CD14-positive monocyte (primary cell): ENCODE measurements around the gene PPIG. TPM values are rescaled to one million over a fixed set of nuclear protein-coding genes. Genes with fewer than 3 reads are reported as not detected.
"Not testable (repeated sequence)": the region's sequence is repeated elsewhere in the genome, so short reads cannot be mapped to it uniquely, and the experiment has no call there.

Source experiments
- DNase-seq, 3 donors: peaks; one replicate each; pipeline ENCODE4 v3.0.0-alpha.2; 2011 to 2022
- H2AFZ ChIP-seq: 2 replicates; pipeline ENCODE4 v1.6.0; 2012; ENCODE audit warnings: mild to moderate bottlenecking, low read depth, low read length, inconsistent platforms; ENCODE audit not compliant: insufficient read depth, poor library complexity, severe bottlenecking
- H3K27ac ChIP-seq, 2 donors: 1 replicate in 1 of 2; 2 replicates in 1 of 2; pipeline ENCODE4 v1.5.1; 2012 to 2013; ENCODE audit warnings: low read length in 2 of 2, control low read depth in 1 of 2, inconsistent platforms in 1 of 2, low read depth in 1 of 2, mild to moderate bottlenecking in 1 of 2
- H3K27me3 ChIP-seq, 2 donors: one replicate each; pipeline versions ENCODE4 v1.6.0 to v1.6.1; 2011 to 2013; ENCODE audit warnings: low read length in 2 of 2; ENCODE audit not compliant: control insufficient read depth in 2 of 2, insufficient read depth in 2 of 2
- H3K36me3 ChIP-seq, 2 donors: replicated peaks in 1 of 2; 1 replicate in 1 of 2; 2 replicates in 1 of 2; pipeline versions ENCODE4 v1.5.1 to v1.6.1; 2012 to 2013; ENCODE audit warnings: low read length in 2 of 2, control low read depth in 1 of 2, inconsistent platforms in 1 of 2, mild to moderate bottlenecking in 1 of 2; ENCODE audit not compliant: insufficient read depth in 2 of 2, control insufficient read depth in 1 of 2
- H3K4me1 ChIP-seq, 2 donors: 1 replicate in 1 of 2; 2 replicates in 1 of 2; pipeline versions ENCODE4 v1.5.1 to v1.6.1; 2012 to 2013; ENCODE audit warnings: low read length in 2 of 2, control low read depth in 1 of 2, inconsistent platforms in 1 of 2, mild to moderate bottlenecking in 1 of 2, moderate library complexity in 1 of 2; ENCODE audit not compliant: insufficient read depth in 2 of 2, control insufficient read depth in 1 of 2
- H3K4me2 ChIP-seq: replicated peaks from 2 replicates; pipeline ENCODE3; 2012; ENCODE audit warnings: low read length, moderate library complexity, mild to moderate bottlenecking; ENCODE audit not compliant: poor library complexity, severe bottlenecking; ENCODE audit errors: extremely low read depth
- H3K4me3 ChIP-seq, 3 experiments: fragments of 200-600 bp in 1 of 3; sonication (generic) in 1 of 3; replicated peaks in 1 of 3; 1 replicate in 2 of 3; 2 replicates in 1 of 3; pipeline ENCODE4 v1.5.1; 2011 to 2013; ENCODE audit warnings: low read length in 3 of 3, mild to moderate bottlenecking in 3 of 3, control low read depth in 2 of 3, low read depth in 2 of 3, inconsistent platforms in 1 of 3, moderate library complexity in 1 of 3
- H3K79me2 ChIP-seq: 2 replicates; pipeline ENCODE4 v1.6.0; 2012; ENCODE audit warnings: mild to moderate bottlenecking, control low read depth, inconsistent platforms, low read length, moderate library complexity; ENCODE audit not compliant: insufficient read depth
- H3K9ac ChIP-seq: 2 replicates; pipeline ENCODE4 v1.6.0; 2017; ENCODE audit warnings: low read length, mild to moderate bottlenecking; ENCODE audit not compliant: insufficient read depth, poor library complexity, severe bottlenecking
- H3K9me3 ChIP-seq, 2 donors: replicated peaks in 1 of 2; 1 replicate in 1 of 2; 2 replicates in 1 of 2; pipeline versions ENCODE4 v1.5.1 to v1.6.1; 2012 to 2013; ENCODE audit warnings: low read length in 2 of 2, control low read depth in 1 of 2; ENCODE audit not compliant: control insufficient read depth in 1 of 2, insufficient read depth in 1 of 2
- H4K20me1 ChIP-seq: 2 replicates; pipeline ENCODE4 v1.6.0; 2012; ENCODE audit warnings: mild to moderate bottlenecking, low read length, control low read depth, moderate library complexity; ENCODE audit not compliant: insufficient read depth
- H3K27ac Mint-ChIP-seq, 7 donors: one replicate each; pipeline ENCODE4 v1.8.0; 2020; ENCODE audit warnings: mild to moderate bottlenecking in 7 of 7, mixed read lengths in 7 of 7, moderate library complexity in 6 of 7, inconsistent platforms in 2 of 7
- H3K27me3 Mint-ChIP-seq, 3 donors: one replicate each; pipeline ENCODE4 v1.8.0; 2021 to 2022; ENCODE audit warnings: low read depth in 3 of 3, mild to moderate bottlenecking in 3 of 3, mixed read lengths in 3 of 3, moderate library complexity in 3 of 3, inconsistent platforms in 1 of 3
- H3K36me3 Mint-ChIP-seq, 2 donors: one replicate each; pipeline ENCODE4 v1.8.0; 2020; ENCODE audit warnings: mixed read lengths in 2 of 2, inconsistent platforms in 1 of 2, mild to moderate bottlenecking in 1 of 2
- H3K4me1 Mint-ChIP-seq: one replicate; pipeline ENCODE4 v1.8.0; 2020; ENCODE audit warnings: mild to moderate bottlenecking, mixed read lengths
- H3K4me3 Mint-ChIP-seq, 2 donors: one replicate each; pipeline ENCODE4 v1.8.0; 2020; ENCODE audit warnings: mild to moderate bottlenecking in 2 of 2, mixed read lengths in 2 of 2, moderate library complexity in 1 of 2
- H3K9me3 Mint-ChIP-seq, 7 donors: one replicate each; pipeline ENCODE4 v1.8.0; 2020 to 2022; ENCODE audit warnings: mixed read lengths in 7 of 7, mild to moderate bottlenecking in 6 of 7, moderate library complexity in 6 of 7, inconsistent platforms in 2 of 7
- WGBS: methylation state at CpG from one replicate; pipeline ENCODE4 v1.1.5; 2013; ENCODE audit warnings: missing lambda C conversion rate; ENCODE audit not compliant: insufficient coverage; 5-methylcytosine and 5-hydroxymethylcytosine counted together
- intact Hi-C, 2 donors: fragments of 100-400 bp; cut with micrococcal nuclease; formaldehyde crosslinking; loops; one replicate each; pipeline versions ENCODE4 v1.15.0 to v1.15.1; 2023
- polyA plus RNA-seq, 3 donors: library from polyadenylated mRNA; depleted of rRNA in 1 of 3; unstranded in 2 of 3; stranded (reverse) in 1 of 3; fragments of 300-500 nt in 2 of 3; fragments of >200 nt in 1 of 3; fragmentation: Illumina TruSeq in 2 of 3; gene quantifications; 1 replicate in 2 of 3; 2 replicates in 1 of 3; pipeline ENCODE4 v1.2.3, GENCODE V29; 2012 to 2021
- TF ChIP-seq, protein P1 (sequence below): fragments of 200-600 bp; IDR thresholded peaks from one replicate; pipeline ENCODE4 v1.8.0; 2022; ENCODE audit warnings: antibody characterized with exemption, mild to moderate bottlenecking

PPIG gene
- polyA plus RNA-seq, 3 donors: 21.0 to 34.4 (median 21.3) TPM

DNA sequence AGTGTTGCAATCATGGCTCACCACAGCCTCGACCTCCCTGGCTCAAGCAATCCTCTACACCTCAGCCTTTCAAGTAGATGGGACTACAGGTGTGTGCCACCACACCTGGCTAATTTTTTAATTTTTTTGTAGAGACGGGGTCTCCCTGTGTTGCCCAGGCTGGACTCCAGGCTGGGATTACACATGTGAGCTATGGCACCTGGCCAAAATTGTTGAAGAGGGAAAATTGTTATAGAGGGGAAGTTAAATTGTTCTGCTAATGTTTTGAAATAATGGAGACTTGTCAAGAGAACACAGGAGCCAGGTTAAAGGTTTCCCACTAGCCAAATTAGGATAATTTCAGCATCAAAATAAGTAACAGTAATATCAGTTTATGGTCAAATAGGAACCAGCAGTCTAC, 25.1 kb downstream of the PPIG start:
- Histone ChIP-seq H3K4me3 (no peak overlapping the region), H3K4me1 (no peaks in the 10 kb centered on the region), H3K4me2 (no peak overlapping the region), H2AFZ (no peak overlapping the region), H3K27ac (no peak overlapping the region), H3K9ac (no peak overlapping the region), H3K27me3 (no peaks in the 10 kb centered on the region), H3K9me3 (no peaks in the 10 kb centered on the region), H3K79me2 (peaks cover 2% of the 10 kb centered on the region), H3K36me3 (peaks cover 79 to 99% of the 10 kb centered on the region in 2 donors), H4K20me1 (peaks cover 4% of the 10 kb centered on the region)
- Mint-ChIP-seq H3K9me3 (peaks cover 0 to 10% (median 3%) of the 10 kb centered on the region in 7 donors), H3K4me3 (no peak overlapping the region), H3K36me3 (peaks cover 66 to 93% of the 10 kb centered on the region in 2 donors), H3K4me1 (no peaks in the 10 kb centered on the region), H3K27me3 (no peaks in the 10 kb centered on the region), H3K27ac (peak overlapping the region; percentile 27 to 86 (median 78))
- 100% methylated on average over 1 of the region's 2 CpGs for WGBS
- no peak for DNase-seq
- TF ChIP-seq, protein P1, sequence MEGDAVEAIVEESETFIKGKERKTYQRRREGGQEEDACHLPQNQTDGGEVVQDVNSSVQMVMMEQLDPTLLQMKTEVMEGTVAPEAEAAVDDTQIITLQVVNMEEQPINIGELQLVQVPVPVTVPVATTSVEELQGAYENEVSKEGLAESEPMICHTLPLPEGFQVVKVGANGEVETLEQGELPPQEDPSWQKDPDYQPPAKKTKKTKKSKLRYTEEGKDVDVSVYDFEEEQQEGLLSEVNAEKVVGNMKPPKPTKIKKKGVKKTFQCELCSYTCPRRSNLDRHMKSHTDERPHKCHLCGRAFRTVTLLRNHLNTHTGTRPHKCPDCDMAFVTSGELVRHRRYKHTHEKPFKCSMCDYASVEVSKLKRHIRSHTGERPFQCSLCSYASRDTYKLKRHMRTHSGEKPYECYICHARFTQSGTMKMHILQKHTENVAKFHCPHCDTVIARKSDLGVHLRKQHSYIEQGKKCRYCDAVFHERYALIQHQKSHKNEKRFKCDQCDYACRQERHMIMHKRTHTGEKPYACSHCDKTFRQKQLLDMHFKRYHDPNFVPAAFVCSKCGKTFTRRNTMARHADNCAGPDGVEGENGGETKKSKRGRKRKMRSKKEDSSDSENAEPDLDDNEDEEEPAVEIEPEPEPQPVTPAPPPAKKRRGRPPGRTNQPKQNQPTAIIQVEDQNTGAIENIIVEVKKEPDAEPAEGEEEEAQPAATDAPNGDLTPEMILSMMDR: no peak
- intact Hi-C loops: no loop called here

DNA sequence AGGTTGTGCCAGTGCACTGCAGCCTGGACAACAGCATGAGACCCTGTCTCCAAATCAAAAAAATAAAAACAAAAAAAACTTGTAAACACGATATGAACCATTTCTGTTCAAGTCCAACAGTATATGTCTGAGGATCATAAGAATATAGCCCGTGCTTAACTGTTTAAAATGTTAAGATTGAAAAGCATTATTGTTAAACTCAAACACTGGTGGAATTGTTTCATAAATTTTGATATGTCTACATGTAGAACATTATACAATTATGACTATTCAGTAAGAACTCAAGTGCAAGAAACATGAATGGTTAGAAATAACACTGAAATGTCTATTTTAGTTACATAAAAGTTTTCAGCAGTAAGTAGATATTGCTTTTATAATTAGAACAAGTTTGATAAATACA, 29.7 kb downstream of the PPIG start:
- Histone ChIP-seq H3K4me1 (no peaks in the 10 kb centered on the region), H3K27me3 (no peaks in the 10 kb centered on the region), H3K4me3 (no peak overlapping the region), H3K79me2 (peaks cover 4% of the 10 kb centered on the region), H3K27ac (no peak overlapping the region), H4K20me1 (peaks cover 4% of the 10 kb centered on the region), H3K36me3 (peaks cover 63 to 91% of the 10 kb centered on the region in 2 donors), H3K9me3 (peaks cover 0 to 7% of the 10 kb centered on the region in 2 donors), H3K9ac (no peak overlapping the region), H3K4me2 (no peak overlapping the region), H2AFZ (no peak overlapping the region)
- H3K4me1 Mint-ChIP-seq: no peaks in the 10 kb centered on the region
- no CpG with 5 or more reads among the region's 2 CpGs for WGBS
- intact Hi-C loops: no loop called here
- TF ChIP-seq, protein P1: no peak
- H3K36me3 Mint-ChIP-seq: peaks cover 81 to 95% of the 10 kb centered on the region in 2 donors
- no peak overlapping the region for H3K4me3 Mint-ChIP-seq
- H3K9me3 Mint-ChIP-seq: peaks cover 3 to 14% (median 8%) of the 10 kb centered on the region in 7 donors
- peak overlapping the region in 1 of 7 donors; percentile 9 for H3K27ac Mint-ChIP-seq
- no peaks in the 10 kb centered on the region for H3K27me3 Mint-ChIP-seq
- no peak for DNase-seq

DNA sequence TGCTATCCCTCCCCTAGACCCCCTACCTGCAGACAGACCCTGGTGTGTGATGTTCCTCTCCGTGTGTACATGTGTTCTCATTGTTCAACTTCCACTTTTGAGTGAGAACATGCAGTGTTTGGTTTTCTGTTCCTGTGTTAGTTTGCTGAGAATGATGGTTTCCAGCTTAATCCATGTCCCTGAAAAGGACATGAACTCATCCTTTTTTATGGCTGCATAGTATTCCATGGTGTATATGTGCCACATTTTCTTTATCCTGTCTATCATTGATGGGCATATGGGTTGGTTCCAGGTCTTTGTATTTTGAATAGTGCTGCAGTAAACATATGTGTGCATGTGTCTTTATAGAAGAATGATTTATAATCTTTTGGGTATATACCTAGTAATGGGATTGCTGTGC, 31.8 kb downstream of the PPIG start:
- H3K4me1 Mint-ChIP-seq, H3K4me3 ChIP-seq, H4K20me1 ChIP-seq, H3K9me3 ChIP-seq, H3K27me3 ChIP-seq, H3K27ac ChIP-seq, DNase-seq, H3K4me3 Mint-ChIP-seq, H3K79me2 ChIP-seq, H2AFZ ChIP-seq, H3K4me1 ChIP-seq, H3K4me2 ChIP-seq, H3K9ac ChIP-seq, intact Hi-C loops, H3K27me3 Mint-ChIP-seq: not testable (repeated sequence)
- Mint-ChIP-seq H3K27ac (peak overlapping the region in 1 of 7 donors; percentile 54), H3K36me3 (peaks cover 80 to 92% of the 10 kb centered on the region in 2 donors), H3K9me3 (peaks cover 3 to 14% (median 8%) of the 10 kb centered on the region in 7 donors)
- no CpG with 5 or more reads among the region's 1 CpG for WGBS
- peaks cover 54 to 91% of the 10 kb centered on the region in 2 donors for H3K36me3 ChIP-seq
